K562 (cell line): Measurements from ENCODE around the gene EIF1B. TPM values are rescaled to one million over a fixed set of nuclear protein-coding genes. Genes with fewer than 3 reads are reported as not detected.

ENCODE experiments used
- CHCHD3 ChIP-seq: fragments of 250-450 bp; sonication (Bioruptor Pico); IDR thresholded peaks from 2 replicates; pipeline ENCODE4 v2.1.2; 2022; ENCODE audit warnings: mild to moderate bottlenecking
- GATAD2B ChIP-seq: fragments of 450-650 bp; IDR thresholded peaks from 2 replicates; pipeline ENCODE4 v1.6.1; 2017; ENCODE audit warnings: mild to moderate bottlenecking, borderline replicate concordance
- HDAC3 ChIP-seq: fragments of 450-650 bp; IDR thresholded peaks from 2 replicates; pipeline ENCODE4 v1.6.1; 2018; ENCODE audit warnings: borderline replicate concordance, mild to moderate bottlenecking, moderate library complexity; ENCODE audit not compliant: partially characterized antibody
- HMBOX1 ChIP-seq: sonication (generic); IDR thresholded peaks from 2 replicates; pipeline ENCODE4 v1.6.1; 2016
- KAT7 ChIP-seq: sonication (generic); formaldehyde crosslinking; IDR thresholded peaks from 2 replicates; pipeline ENCODE4 v1.8.0; 2022; ENCODE audit warnings: missing genetic modification reagents, mild to moderate bottlenecking, borderline replicate concordance
- KDM5B ChIP-seq: fragments of 200-600 bp; sonication (generic); IDR thresholded peaks from 2 replicates; pipeline ENCODE4 v1.6.1; 2012; ENCODE audit warnings: low read depth, mild to moderate bottlenecking, moderate library complexity, low read length, control low read depth, inconsistent platforms; ENCODE audit not compliant: insufficient replicate concordance
- MAFF ChIP-seq: IDR thresholded peaks from 2 replicates; pipeline ENCODE4 v1.6.1; 2012; ENCODE audit warnings: low read length, improper control_type of control experiment
- MAFK ChIP-seq: IDR thresholded peaks from 2 replicates; pipeline ENCODE4 v1.6.1; 2011; ENCODE audit warnings: low read length, improper control_type of control experiment
- MCM2 ChIP-seq: fragments of 450-650 bp; IDR thresholded peaks from 2 replicates; pipeline ENCODE4 v1.6.1; 2017; ENCODE audit warnings: low read depth, mild to moderate bottlenecking
- NCOR1 ChIP-seq: fragments of 450-650 bp; IDR thresholded peaks from 2 replicates; pipeline ENCODE4 v1.6.1; 2016; ENCODE audit warnings: mild to moderate bottlenecking, moderate library complexity
- NFIX ChIP-seq: fragments of 250-450 bp; sonication (Bioruptor Pico); IDR thresholded peaks from 2 replicates; pipeline ENCODE4 v1.4.0; 2020; ENCODE audit warnings: low read depth, mild to moderate bottlenecking, moderate library complexity
- PKNOX1 ChIP-seq: fragments of 450-650 bp; IDR thresholded peaks from 2 replicates; pipeline ENCODE4 v1.6.1; 2016
- POLR2B ChIP-seq: fragments of 450-650 bp; IDR thresholded peaks from 2 replicates; pipeline ENCODE4 v1.6.1; 2018; ENCODE audit warnings: low read depth; ENCODE audit not compliant: partially characterized antibody
- RAD51 ChIP-seq: fragments of 450-650 bp; IDR thresholded peaks from 2 replicates; pipeline ENCODE4 v1.7.1; 2016; ENCODE audit warnings: low read depth, mild to moderate bottlenecking, borderline replicate concordance
- SPI1 ChIP-seq: IDR thresholded peaks from 2 replicates; pipeline ENCODE4 v1.6.1; 2011; ENCODE audit warnings: low read depth, low read length, control low read depth, borderline replicate concordance
- ZNF589 ChIP-seq: fragments of 200-800 bp; sonication (Bioruptor generic); IDR thresholded peaks from 2 replicates; pipeline ENCODE4 v1.6.1; 2016; ENCODE audit warnings: low read depth, missing genetic modification characterization, missing compliant biosample characterization
- polyA plus RNA-seq, 8 experiments: library from polyadenylated mRNA; depleted of rRNA in 4 of 8; stranded (reverse) in 5 of 8; unstranded in 3 of 8; fragments of >200 nt; fragmentation: Nextera tagmentation in 2 of 8; fragmentation: Illumina TruSeq in 1 of 8; extraction: Ambion mirVana in 2 of 8; extraction: Trizol in 1 of 8; gene quantifications; 2 replicates each; pipeline versions ENCODE4 v1.2.1 to v1.2.3, GENCODE V29; 2011 to 2014; ENCODE audit warnings: inconsistent platforms in 1 of 8, missing spikeins in 1 of 8
- total RNA-seq, 7 experiments: library from RNA; depleted of rRNA in 6 of 7; stranded (reverse); fragments of >200 nt in 6 of 7; fragmentation: Illumina TruSeq in 2 of 7; extraction: Trizol in 2 of 7; gene quantifications; 2 replicates each; pipeline versions ENCODE4 v1.2.1 to v1.2.3, GENCODE V29; 2011 to 2021; ENCODE audit warnings: low replicate concordance in 1 of 7
- TF ChIP-seq, protein P1 (sequence below): fragments of 250-450 bp; sonication (Bioruptor Pico); IDR thresholded peaks from 2 replicates; pipeline ENCODE4 v1.8.0; 2022; ENCODE audit warnings: moderate library complexity, mild to moderate bottlenecking, inconsistent platforms
- TF ChIP-seq, protein P2 (sequence below): conservative IDR thresholded peaks from 2 replicates; pipeline ENCODE4 v1.6.1; 2011; ENCODE audit warnings: low read depth, mild to moderate bottlenecking, low read length; ENCODE audit not compliant: control insufficient read depth
- TF ChIP-seq, protein P3 (sequence below): sonication (generic); formaldehyde crosslinking; IDR thresholded peaks from 2 replicates; pipeline ENCODE4 v1.9.0; 2022; ENCODE audit warnings: mild to moderate bottlenecking, missing genetic modification reagents
- TF ChIP-seq, protein P4 (sequence below): fragments of 450-650 bp; formaldehyde crosslinking; conservative IDR thresholded peaks from 2 replicates; pipeline ENCODE4 v1.4.0; 2022; ENCODE audit warnings: mild to moderate bottlenecking, missing genetic modification characterization

EIF1B gene
- total and polyA plus RNA-seq, 9 of the 15 experiments (the other 6 are each of a cell fraction or from before 2014, with no cell fraction given), result 18.1 to 184 (median 78.9) TPM

- TF ChIP-seq KDM5B (no peak), CHCHD3 (CRISPR knock-in tag) (0 out of 2 replicates have a peak, but pooled peaks have one; percentile 45), HMBOX1 (0 out of 2 replicates have a peak, but pooled peaks have one; percentile 21), RAD51 (peak; percentile 30; the same call in 1 of the 2 replicates), NCOR1 (peak; percentile 66), MAFK (peak; percentile 97), KAT7 (0 out of 2 replicates have a peak, but pooled peaks have one; percentile 30), PKNOX1 (no peak), GATAD2B (peak; percentile 69), NFIX (no peak), HDAC3 (peak; percentile 52), MAFF (peak; percentile 99), ZNF589 (CRISPR knock-in tag) (peak; percentile 94), POLR2B (peak; percentile 54), MCM2 (no peak), SPI1 (peak; percentile 93)
- TF ChIP-seq, protein P1, sequence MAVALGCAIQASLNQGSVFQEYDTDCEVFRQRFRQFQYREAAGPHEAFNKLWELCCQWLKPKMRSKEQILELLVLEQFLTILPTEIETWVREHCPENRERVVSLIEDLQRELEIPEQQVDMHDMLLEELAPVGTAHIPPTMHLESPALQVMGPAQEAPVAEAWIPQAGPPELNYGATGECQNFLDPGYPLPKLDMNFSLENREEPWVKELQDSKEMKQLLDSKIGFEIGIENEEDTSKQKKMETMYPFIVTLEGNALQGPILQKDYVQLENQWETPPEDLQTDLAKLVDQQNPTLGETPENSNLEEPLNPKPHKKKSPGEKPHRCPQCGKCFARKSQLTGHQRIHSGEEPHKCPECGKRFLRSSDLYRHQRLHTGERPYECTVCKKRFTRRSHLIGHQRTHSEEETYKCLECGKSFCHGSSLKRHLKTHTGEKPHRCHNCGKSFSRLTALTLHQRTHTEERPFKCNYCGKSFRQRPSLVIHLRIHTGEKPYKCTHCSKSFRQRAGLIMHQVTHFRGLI (CRISPR knock-in tag), result 0 out of 2 replicates have a peak, but pooled peaks have one; percentile 31
- TF ChIP-seq, protein P2, sequence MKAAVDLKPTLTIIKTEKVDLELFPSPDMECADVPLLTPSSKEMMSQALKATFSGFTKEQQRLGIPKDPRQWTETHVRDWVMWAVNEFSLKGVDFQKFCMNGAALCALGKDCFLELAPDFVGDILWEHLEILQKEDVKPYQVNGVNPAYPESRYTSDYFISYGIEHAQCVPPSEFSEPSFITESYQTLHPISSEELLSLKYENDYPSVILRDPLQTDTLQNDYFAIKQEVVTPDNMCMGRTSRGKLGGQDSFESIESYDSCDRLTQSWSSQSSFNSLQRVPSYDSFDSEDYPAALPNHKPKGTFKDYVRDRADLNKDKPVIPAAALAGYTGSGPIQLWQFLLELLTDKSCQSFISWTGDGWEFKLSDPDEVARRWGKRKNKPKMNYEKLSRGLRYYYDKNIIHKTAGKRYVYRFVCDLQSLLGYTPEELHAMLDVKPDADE, result no peak
- TF ChIP-seq, protein P3, sequence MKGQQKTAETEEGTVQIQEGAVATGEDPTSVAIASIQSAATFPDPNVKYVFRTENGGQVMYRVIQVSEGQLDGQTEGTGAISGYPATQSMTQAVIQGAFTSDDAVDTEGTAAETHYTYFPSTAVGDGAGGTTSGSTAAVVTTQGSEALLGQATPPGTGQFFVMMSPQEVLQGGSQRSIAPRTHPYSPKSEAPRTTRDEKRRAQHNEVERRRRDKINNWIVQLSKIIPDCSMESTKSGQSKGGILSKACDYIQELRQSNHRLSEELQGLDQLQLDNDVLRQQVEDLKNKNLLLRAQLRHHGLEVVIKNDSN (CRISPR knock-in tag), result no peak
- TF ChIP-seq, protein P4, sequence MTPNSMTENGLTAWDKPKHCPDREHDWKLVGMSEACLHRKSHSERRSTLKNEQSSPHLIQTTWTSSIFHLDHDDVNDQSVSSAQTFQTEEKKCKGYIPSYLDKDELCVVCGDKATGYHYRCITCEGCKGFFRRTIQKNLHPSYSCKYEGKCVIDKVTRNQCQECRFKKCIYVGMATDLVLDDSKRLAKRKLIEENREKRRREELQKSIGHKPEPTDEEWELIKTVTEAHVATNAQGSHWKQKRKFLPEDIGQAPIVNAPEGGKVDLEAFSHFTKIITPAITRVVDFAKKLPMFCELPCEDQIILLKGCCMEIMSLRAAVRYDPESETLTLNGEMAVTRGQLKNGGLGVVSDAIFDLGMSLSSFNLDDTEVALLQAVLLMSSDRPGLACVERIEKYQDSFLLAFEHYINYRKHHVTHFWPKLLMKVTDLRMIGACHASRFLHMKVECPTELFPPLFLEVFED (CRISPR knock-in tag), result peak; percentile 69
These were observed 9.7 kb upstream of the EIF1B start (continued) for GRCh38 chr3:40299721-40300335.
